Vagina (tissue), 2 donors: ENCODE data around the gene MYCN.

Experiments
- POLR2AphosphoS5 ChIP-seq, 2 donors: sonication (generic); formaldehyde crosslinking; IDR thresholded peaks; one replicate each; pipeline ENCODE4 v1.9.0; 2017; ENCODE audit warnings: antibody characterized with exemption in 2 of 2, mild to moderate bottlenecking in 2 of 2, low read depth in 1 of 2; ENCODE audit not compliant: insufficient read depth in 1 of 2
- TF ChIP-seq, protein P1 (sequence below), 3 experiments: fragments of 450-650 bp in 2 of 3; fragments of 200-600 bp in 1 of 3; sonication (generic) in 1 of 3; IDR thresholded peaks; one replicate each; pipeline ENCODE4 v1.5.1; 2017 to 2019; ENCODE audit warnings: antibody characterized with exemption in 3 of 3, mild to moderate bottlenecking in 2 of 3, moderate library complexity in 2 of 3

DNA sequence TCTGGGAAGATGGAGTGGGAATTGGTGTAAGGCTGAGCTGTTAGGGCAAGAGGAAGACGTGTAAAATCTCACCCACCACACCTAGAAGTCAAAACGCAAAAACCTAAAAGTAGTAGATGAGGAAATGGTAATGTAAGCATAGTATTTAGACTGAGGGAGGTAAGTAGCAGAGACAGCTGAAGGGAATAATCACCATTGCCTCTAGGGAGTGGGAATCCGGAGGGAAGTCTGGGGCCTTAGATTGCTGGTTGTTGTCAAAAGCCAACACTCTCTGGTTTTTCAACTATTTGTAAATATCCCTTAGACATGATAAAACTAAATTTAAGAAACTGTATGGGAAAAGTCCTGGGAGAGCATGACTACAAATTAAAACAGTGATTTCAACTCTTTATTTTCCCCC, 28.7 kb upstream of the MYCN start:
- TF ChIP-seq, protein P1, sequence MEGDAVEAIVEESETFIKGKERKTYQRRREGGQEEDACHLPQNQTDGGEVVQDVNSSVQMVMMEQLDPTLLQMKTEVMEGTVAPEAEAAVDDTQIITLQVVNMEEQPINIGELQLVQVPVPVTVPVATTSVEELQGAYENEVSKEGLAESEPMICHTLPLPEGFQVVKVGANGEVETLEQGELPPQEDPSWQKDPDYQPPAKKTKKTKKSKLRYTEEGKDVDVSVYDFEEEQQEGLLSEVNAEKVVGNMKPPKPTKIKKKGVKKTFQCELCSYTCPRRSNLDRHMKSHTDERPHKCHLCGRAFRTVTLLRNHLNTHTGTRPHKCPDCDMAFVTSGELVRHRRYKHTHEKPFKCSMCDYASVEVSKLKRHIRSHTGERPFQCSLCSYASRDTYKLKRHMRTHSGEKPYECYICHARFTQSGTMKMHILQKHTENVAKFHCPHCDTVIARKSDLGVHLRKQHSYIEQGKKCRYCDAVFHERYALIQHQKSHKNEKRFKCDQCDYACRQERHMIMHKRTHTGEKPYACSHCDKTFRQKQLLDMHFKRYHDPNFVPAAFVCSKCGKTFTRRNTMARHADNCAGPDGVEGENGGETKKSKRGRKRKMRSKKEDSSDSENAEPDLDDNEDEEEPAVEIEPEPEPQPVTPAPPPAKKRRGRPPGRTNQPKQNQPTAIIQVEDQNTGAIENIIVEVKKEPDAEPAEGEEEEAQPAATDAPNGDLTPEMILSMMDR (IDR thresholded peaks at IDR 0.05): no peak
- TF ChIP-seq POLR2AphosphoS5 (IDR thresholded peaks at IDR 0.05; ENCODE audit: insufficient read depth in 1 of 2, low read depth in 1 of 2): no peak
